HL-60 (cell line): ENCODE results near the gene ZNF160.
"Not testable (repeated sequence)": the region's sequence is repeated elsewhere in the genome, so short reads cannot be mapped to it uniquely, and the experiment has no call there.

Experiments used
- DNase-seq, 2 experiments: peaks; one replicate each; pipeline ENCODE4 v3.0.0-alpha.2; 2010 to 2020; ENCODE audit warnings: low read depth in 1 of 2, low spot score in 1 of 2
- H3K27ac ChIP-seq: fragments of 250-450 bp; sonication (Bioruptor Pico); replicated peaks from 2 replicates; pipeline ENCODE4 v1.5.1; 2020; ENCODE audit warnings: mild to moderate bottlenecking, moderate library complexity
- H3K27me3 ChIP-seq: fragments of 250-450 bp; sonication (Bioruptor Pico); 2 replicates; pipeline ENCODE4 v1.5.1; 2021; ENCODE audit warnings: mild to moderate bottlenecking, moderate library complexity; ENCODE audit not compliant: insufficient read depth, poor library complexity, severe bottlenecking
- H3K4me3 ChIP-seq: replicated peaks from 2 replicates; pipeline ENCODE4 v1.5.1; 2011; ENCODE audit warnings: mild to moderate bottlenecking, control low read depth, low read length; ENCODE audit not compliant: insufficient read depth
- GABPA ChIP-seq: IDR thresholded peaks from 2 replicates; pipeline ENCODE4 v1.6.1; 2012; ENCODE audit warnings: low read depth
- POLR2AphosphoS5 ChIP-seq: IDR thresholded peaks from 2 replicates; pipeline ENCODE4 v1.6.1; 2012; ENCODE audit warnings: low read depth
- SPI1 ChIP-seq: IDR thresholded peaks from 2 replicates; pipeline ENCODE4 v1.6.1; 2012; ENCODE audit warnings: low read depth, mild to moderate bottlenecking, borderline replicate concordance
- TF ChIP-seq, protein P1 (sequence below): IDR thresholded peaks from one replicate; pipeline ENCODE4 v1.5.1; 2011; ENCODE audit warnings: low read length, control low read depth, inconsistent platforms; ENCODE audit not compliant: insufficient read depth
- TF ChIP-seq, protein P2 (sequence below): IDR thresholded peaks from 2 replicates; pipeline ENCODE4 v1.6.1; 2012; ENCODE audit warnings: low read depth; ENCODE audit not compliant: insufficient replicate concordance

The ZNF160 gene

DNA sequence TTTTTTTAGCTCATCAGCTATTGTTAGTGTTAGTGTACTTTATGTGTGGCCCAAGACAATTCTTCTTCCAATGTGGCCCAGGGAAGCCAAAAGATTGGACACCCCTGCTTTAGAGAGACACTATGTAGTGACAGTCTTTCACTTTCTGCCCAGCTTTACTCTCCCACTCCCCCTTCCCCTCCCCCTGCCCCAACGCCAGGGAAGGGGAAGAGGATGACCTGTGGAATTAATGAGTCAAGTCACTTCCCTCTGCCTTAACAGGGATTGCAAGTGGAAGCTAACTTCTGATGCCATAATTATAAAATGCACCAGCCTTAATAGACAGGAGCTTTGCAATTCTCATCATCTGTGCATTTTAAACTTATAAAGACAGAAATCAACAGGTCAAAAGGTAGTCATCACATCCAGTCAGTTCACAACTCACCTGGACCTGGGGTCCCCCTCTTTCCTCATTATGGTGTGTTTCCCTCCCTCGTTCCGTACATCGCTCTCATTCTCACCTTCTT is 27.9 kb upstream of the ZNF160 start:
- Histone ChIP-seq H3K4me3 (no peak overlapping the region), H3K27me3 (peaks cover 9% of the 10 kb centered on the region), H3K27ac (no peak overlapping the region)
- no peak for TF ChIP-seq POLR2AphosphoS5
- TF ChIP-seq, protein P1, sequence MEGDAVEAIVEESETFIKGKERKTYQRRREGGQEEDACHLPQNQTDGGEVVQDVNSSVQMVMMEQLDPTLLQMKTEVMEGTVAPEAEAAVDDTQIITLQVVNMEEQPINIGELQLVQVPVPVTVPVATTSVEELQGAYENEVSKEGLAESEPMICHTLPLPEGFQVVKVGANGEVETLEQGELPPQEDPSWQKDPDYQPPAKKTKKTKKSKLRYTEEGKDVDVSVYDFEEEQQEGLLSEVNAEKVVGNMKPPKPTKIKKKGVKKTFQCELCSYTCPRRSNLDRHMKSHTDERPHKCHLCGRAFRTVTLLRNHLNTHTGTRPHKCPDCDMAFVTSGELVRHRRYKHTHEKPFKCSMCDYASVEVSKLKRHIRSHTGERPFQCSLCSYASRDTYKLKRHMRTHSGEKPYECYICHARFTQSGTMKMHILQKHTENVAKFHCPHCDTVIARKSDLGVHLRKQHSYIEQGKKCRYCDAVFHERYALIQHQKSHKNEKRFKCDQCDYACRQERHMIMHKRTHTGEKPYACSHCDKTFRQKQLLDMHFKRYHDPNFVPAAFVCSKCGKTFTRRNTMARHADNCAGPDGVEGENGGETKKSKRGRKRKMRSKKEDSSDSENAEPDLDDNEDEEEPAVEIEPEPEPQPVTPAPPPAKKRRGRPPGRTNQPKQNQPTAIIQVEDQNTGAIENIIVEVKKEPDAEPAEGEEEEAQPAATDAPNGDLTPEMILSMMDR: no peak
- TF ChIP-seq GABPA: no peak
- no peak for TF ChIP-seq SPI1
- TF ChIP-seq, protein P2, sequence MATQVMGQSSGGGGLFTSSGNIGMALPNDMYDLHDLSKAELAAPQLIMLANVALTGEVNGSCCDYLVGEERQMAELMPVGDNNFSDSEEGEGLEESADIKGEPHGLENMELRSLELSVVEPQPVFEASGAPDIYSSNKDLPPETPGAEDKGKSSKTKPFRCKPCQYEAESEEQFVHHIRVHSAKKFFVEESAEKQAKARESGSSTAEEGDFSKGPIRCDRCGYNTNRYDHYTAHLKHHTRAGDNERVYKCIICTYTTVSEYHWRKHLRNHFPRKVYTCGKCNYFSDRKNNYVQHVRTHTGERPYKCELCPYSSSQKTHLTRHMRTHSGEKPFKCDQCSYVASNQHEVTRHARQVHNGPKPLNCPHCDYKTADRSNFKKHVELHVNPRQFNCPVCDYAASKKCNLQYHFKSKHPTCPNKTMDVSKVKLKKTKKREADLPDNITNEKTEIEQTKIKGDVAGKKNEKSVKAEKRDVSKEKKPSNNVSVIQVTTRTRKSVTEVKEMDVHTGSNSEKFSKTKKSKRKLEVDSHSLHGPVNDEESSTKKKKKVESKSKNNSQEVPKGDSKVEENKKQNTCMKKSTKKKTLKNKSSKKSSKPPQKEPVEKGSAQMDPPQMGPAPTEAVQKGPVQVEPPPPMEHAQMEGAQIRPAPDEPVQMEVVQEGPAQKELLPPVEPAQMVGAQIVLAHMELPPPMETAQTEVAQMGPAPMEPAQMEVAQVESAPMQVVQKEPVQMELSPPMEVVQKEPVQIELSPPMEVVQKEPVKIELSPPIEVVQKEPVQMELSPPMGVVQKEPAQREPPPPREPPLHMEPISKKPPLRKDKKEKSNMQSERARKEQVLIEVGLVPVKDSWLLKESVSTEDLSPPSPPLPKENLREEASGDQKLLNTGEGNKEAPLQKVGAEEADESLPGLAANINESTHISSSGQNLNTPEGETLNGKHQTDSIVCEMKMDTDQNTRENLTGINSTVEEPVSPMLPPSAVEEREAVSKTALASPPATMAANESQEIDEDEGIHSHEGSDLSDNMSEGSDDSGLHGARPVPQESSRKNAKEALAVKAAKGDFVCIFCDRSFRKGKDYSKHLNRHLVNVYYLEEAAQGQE: no peak
- DNase-seq: no peak

DNA sequence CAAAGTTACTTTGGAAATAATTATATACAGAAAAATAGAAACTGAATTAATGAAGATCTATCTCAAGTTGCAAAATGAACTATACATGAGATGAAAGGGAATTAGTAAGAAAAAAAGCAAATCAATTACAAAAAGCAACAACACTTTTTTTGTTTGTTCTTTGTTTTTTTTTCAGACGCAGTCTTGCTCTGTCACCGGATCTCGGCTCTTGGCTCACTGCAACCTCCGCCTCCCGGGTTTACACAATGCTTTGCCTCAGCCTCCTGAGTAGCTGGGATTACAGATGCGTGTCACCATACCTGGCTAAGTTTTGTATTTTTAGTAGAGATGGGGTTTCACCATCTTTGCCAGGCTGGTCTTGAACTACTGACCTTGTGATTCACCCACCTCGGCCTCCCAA is 27.3 kb upstream of the ZNF160 start:
- TF ChIP-seq SPI1 (no peak), POLR2AphosphoS5 (no peak), GABPA (no peak)
- TF ChIP-seq, protein P1: no peak
- TF ChIP-seq, protein P2: no peak
- no peak overlapping the region for H3K4me3 ChIP-seq
- H3K27me3 ChIP-seq: peaks cover 9% of the 10 kb centered on the region
- H3K27ac ChIP-seq: no peak overlapping the region
- DNase-seq: no peak

DNA sequence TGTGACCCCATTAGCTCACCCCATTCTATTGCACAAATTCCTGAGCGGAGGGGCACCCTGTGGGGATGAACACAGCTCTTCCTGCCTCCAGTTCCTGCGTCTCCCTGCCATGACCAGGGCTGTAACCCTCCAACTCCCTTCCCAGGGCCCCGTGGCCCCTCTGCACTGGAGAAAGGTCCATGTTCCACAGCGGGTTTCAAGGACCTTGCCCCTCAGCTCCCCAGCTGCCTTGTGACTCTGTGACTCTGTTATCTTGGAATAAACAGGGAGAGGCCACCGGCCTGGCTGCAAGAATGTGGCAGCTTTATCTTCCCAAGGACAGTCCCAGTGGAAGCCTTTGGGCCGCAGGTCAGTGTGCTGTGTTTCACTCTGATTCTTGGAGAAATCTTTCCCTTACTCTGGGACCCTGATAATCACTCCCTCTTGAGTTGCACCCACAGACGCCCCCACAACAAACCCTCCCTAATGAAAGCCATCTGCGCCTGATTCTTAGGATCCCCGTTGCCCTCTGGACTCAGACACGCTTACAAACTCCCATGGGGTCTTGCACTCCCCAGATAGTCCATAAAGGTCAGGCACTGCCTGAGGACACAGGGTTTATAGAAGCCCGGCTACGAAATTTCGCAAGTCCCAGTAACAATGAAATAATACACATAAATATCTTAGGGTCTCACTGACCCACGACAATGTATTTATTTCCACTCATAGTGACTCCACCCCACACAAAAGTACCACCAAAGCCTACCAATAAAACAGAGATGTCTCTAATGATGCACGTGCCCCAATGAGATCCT is 23.7 kb upstream of the ZNF160 start:
- H3K27me3 ChIP-seq, H3K4me3 ChIP-seq, H3K27ac ChIP-seq, DNase-seq: not testable (repeated sequence)

DNA sequence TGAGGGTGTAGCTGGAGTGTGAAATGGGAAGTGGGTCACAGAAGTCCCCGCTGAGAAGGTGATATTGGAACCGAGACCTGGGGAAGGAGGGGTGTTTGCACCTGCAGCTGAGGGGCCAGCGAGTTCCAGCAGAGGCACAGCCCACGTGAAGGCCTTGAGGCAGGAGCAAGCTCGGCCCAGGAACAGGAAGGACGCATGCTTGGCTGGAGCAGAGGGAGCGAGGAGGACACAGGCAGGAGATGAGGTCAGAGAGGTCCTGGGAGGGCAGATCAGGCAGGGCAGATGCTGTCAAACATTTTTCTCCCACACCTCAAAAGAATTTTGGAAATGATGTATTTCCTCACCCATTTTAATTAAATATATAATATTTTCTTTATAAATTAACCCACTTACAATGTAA is 20.2 kb upstream of the ZNF160 start:
- H3K27ac ChIP-seq: no peak overlapping the region
- no peaks in the 10 kb centered on the region for H3K27me3 ChIP-seq
- TF ChIP-seq, protein P2: no peak
- TF ChIP-seq SPI1 (no peak), GABPA (no peak), POLR2AphosphoS5 (no peak)
- TF ChIP-seq, protein P1: no peak
- no peak overlapping the region for H3K4me3 ChIP-seq
- DNase-seq: no peak
